Caco-2 (cell line): ENCODE data around the gene PRAMEF5. TPM values are rescaled to one million over a fixed set of nuclear protein-coding genes. Genes with fewer than 3 reads are reported as not detected.
"Not testable (repeated sequence)": the region's sequence is repeated elsewhere in the genome, so short reads cannot be mapped to it uniquely, and the experiment has no call there.

Experiments
- BruUV-seq: library from RNA; stranded (reverse); fragments of 400-500 nt; replicated peaks from 2 replicates; lab custom pipeline; 2021; lab: Mats Ljungman, UMichigan
- CTCF ChIA-PET: fragments of 300-600 bp; sonication (Branson Sonifier 250); formaldehyde crosslinking; loops from one replicate; lab custom pipeline; 2022; ENCODE audit warnings: antibody characterized with exemption; lab: Charles Lee
- POLR2A ChIA-PET: fragments of 300-600 bp; sonication (Branson Sonifier 250); formaldehyde crosslinking; loops from one replicate; lab custom pipeline; 2022; ENCODE audit warnings: antibody characterized with exemption; lab: Charles Lee
- DNase-seq, 2 experiments: peaks; one replicate each; pipeline versions ENCODE4 v3.0.0 to v3.0.0-alpha.2; 2020 to 2022
- H3K27me3 ChIP-seq: replicated peaks from 2 replicates; pipeline ENCODE4 v1.6.0; 2011; ENCODE audit warnings: low read length; ENCODE audit not compliant: control insufficient read depth, insufficient read depth
- H3K36me3 ChIP-seq: 2 replicates; pipeline ENCODE4 v1.5.1; 2011; ENCODE audit warnings: low read length; ENCODE audit not compliant: control insufficient read depth, insufficient read depth
- H3K4me1 ChIP-seq: fragments of 250-450 bp; sonication (Bioruptor Pico); 2 replicates; pipeline ENCODE4 v1.5.1; 2020; ENCODE audit warnings: mild to moderate bottlenecking
- H3K4me3 ChIP-seq: 2 replicates; pipeline ENCODE4 v1.5.1; 2011; ENCODE audit warnings: low read depth, mild to moderate bottlenecking, control low read depth, low read length
- H3K9me3 ChIP-seq: fragments of 250-450 bp; sonication (Bioruptor Pico); 2 replicates; pipeline ENCODE4 v1.5.1; 2020; ENCODE audit warnings: mild to moderate bottlenecking, moderate library complexity
- H3K27ac Mint-ChIP-seq: one replicate; pipeline ENCODE4 v1.8.0; 2022; ENCODE audit warnings: mixed read lengths; ENCODE audit not compliant: unreplicated experiment
- H3K27me3 Mint-ChIP-seq: one replicate; pipeline ENCODE4 v1.8.0; 2022; ENCODE audit warnings: mixed read lengths; ENCODE audit not compliant: insufficient read depth, unreplicated experiment
- H3K36me3 Mint-ChIP-seq: one replicate; pipeline ENCODE4 v1.8.0; 2022; ENCODE audit warnings: mild to moderate bottlenecking, mixed read lengths; ENCODE audit not compliant: insufficient read depth, unreplicated experiment
- H3K4me1 Mint-ChIP-seq: one replicate; pipeline ENCODE4 v1.8.0; 2022; ENCODE audit warnings: low read depth, mixed read lengths; ENCODE audit not compliant: unreplicated experiment
- H3K4me3 Mint-ChIP-seq: one replicate; pipeline ENCODE4 v1.8.0; 2022; ENCODE audit warnings: mild to moderate bottlenecking, moderate library complexity, mixed read lengths; ENCODE audit not compliant: unreplicated experiment
- H3K9me3 Mint-ChIP-seq: one replicate; pipeline ENCODE4 v1.8.0; 2022; ENCODE audit warnings: mixed read lengths; ENCODE audit not compliant: unreplicated experiment
- intact Hi-C: fragments of 100-400 bp; cut with micrococcal nuclease; formaldehyde crosslinking; loops from one replicate; pipeline ENCODE4 v1.10.0; 2022; ENCODE audit not compliant: unreplicated experiment
- total RNA-seq: library from RNA; stranded (reverse); gene quantifications from 2 replicates; pipeline ENCODE4 v1.2.3, GENCODE V29; 2022

Gene PRAMEF5
- total RNA-seq, 1 experiment from 2014 or later = not detected

DNA sequence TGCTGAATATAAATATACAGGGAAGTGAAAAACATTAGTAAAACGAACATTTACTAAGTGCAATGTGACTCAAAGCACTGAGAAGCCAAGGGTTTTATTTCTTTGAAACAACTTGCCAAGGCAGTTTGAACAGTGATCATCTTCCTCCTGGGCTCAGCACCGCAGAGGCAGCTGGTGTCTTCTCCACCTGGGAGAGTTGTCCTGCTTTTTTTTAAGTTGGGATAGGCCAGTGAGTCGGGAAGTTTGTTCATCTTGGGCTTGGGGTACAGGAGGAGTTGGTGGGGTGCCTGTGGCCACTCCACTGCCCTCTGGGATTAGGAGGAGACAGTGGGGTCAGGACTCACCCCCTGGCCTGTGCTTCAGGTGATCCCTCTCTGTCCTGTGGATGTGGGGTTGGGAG, 35.0 kb downstream of the PRAMEF5 start:
- H3K27ac Mint-ChIP-seq, H3K36me3 ChIP-seq, intact Hi-C loops, H3K9me3 ChIP-seq, H3K9me3 Mint-ChIP-seq, H3K4me1 Mint-ChIP-seq, H3K4me3 Mint-ChIP-seq, DNase-seq, CTCF ChIA-PET, BruUV-seq, H3K4me3 ChIP-seq, POLR2A ChIA-PET, H3K36me3 Mint-ChIP-seq, H3K4me1 ChIP-seq, H3K27me3 ChIP-seq, H3K27me3 Mint-ChIP-seq: not testable (repeated sequence)

DNA sequence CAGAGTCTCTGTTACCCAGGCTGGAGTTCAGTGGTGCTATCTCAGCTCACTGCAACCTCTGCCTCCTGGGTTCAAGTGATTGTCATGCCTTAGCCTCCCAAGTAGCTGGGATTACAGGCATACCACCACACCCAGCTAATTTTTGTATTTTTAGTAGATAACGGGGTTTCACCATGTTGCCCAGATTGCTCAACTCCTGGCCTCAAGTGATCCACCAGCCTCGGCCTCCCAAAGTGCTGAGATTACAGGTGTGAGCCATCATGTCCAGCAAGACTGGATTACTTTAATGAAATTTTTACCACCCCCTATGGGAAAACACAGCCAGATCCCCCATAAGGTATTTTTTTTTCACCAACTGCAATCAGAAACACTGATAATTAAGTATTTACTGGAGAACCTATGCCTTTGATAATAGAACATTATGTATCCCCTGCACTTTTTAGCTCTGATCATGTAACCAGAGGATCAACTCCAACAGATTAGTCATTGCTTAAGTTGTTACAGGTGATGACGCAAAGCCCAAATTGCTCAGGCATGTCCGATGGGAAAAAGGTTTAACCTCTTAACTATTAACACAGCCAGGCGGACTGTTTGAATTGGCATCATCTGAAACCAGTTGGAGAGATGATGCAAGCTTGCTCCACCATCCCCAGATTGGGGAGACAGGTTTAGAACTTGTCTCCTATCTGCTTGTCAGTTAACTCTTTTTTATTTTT, 43.4 kb downstream of the PRAMEF5 start:
- H3K36me3 Mint-ChIP-seq, intact Hi-C loops, H3K4me1 Mint-ChIP-seq: not testable (repeated sequence)

DNA sequence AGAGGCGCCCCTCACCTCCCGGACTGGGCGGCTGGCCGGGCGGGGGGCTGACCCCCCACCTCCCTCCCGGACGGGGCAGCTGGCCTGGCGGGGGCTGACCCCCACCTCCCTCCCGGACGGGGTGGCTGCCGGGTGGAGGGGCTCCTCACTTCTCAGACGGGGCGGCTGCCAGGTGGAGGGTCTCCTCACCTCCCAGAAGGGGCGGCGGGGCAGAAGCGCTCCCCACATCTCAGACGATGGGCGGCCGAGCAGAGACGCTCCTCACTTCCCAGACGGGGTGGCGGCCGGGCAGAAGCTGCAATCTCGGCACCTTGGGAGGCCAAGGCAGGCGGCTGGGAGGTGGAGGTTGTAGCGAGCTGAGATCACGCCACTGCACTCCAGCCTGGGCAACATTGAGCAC, 44.7 kb downstream of the PRAMEF5 start:
- H3K4me1 Mint-ChIP-seq, H3K27ac Mint-ChIP-seq, BruUV-seq, CTCF ChIA-PET, H3K9me3 ChIP-seq, H3K4me3 Mint-ChIP-seq, H3K27me3 ChIP-seq, H3K4me1 ChIP-seq, intact Hi-C loops, DNase-seq, H3K9me3 Mint-ChIP-seq, H3K27me3 Mint-ChIP-seq, H3K36me3 Mint-ChIP-seq, H3K4me3 ChIP-seq, H3K36me3 ChIP-seq, POLR2A ChIA-PET: not testable (repeated sequence)

More for the DNA sequence above, 43.4 kb downstream of the PRAMEF5 start:
- H3K27me3 ChIP-seq, H3K9me3 Mint-ChIP-seq, CTCF ChIA-PET, H3K4me3 ChIP-seq, POLR2A ChIA-PET, DNase-seq, H3K27me3 Mint-ChIP-seq, H3K36me3 ChIP-seq, H3K4me1 ChIP-seq, BruUV-seq, H3K27ac Mint-ChIP-seq, H3K9me3 ChIP-seq, H3K4me3 Mint-ChIP-seq: not testable (repeated sequence)

DNA sequence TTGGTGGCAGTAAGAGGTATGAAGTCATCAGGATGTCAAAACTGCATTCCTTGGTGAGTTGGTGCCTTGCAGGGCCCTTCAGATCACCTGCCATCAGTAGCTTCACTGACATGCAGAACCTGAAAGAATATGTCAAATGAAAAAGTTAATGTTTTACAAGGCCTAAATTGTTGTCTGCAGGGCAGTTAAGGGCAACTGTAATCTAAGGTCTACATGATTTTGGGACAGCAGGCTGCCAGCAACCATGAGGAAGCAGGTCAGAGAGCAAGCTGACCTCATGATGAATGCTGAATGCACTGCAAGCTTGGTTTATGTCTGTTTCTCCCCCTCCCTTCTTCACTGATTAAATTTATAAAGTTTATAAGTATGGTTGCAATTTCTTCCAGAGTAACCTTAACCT, 48.2 kb downstream of the PRAMEF5 start:
- H3K27me3 ChIP-seq, H3K9me3 Mint-ChIP-seq, H3K36me3 ChIP-seq, H3K27ac Mint-ChIP-seq, H3K4me3 ChIP-seq, H3K4me3 Mint-ChIP-seq, H3K27me3 Mint-ChIP-seq, POLR2A ChIA-PET, BruUV-seq, H3K9me3 ChIP-seq, H3K36me3 Mint-ChIP-seq, H3K4me1 Mint-ChIP-seq, H3K4me1 ChIP-seq, CTCF ChIA-PET, intact Hi-C loops, DNase-seq: not testable (repeated sequence)

DNA sequence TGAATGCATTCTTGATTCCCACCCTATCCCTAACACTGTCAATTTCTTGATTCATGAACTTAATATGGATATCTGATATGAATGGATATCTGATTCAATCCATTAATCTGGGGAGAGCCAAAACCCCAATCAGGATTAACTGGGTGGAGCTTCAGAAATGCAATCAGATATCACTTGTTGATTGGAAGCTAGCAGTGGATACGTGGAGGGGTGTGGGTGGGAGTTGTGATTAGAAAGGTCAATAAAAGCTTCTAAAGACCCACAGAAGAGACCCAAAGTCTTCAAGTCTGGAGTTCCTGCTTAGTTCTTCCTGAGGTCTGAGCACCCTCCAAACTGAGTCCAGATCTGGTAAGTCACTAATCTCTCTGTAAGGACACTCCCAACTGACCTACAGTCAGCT, 49.2 kb downstream of the PRAMEF5 start, which contains the start of gene PRAMEF33:
TSS of gene PRAMEF33 (plus strand) at position 301 of the 400 bp plus-strand sequence. CDS start 2,416 bp downstream, outside the sequence.
- not testable (repeated sequence) for BruUV-seq, H3K9me3 Mint-ChIP-seq

More for the DNA sequence above, 49.2 kb downstream of the PRAMEF5 start, which contains the start of gene PRAMEF33:
- H3K36me3 ChIP-seq, H3K27ac Mint-ChIP-seq, DNase-seq, H3K27me3 ChIP-seq, H3K4me1 ChIP-seq, intact Hi-C loops, CTCF ChIA-PET, H3K27me3 Mint-ChIP-seq, H3K4me3 Mint-ChIP-seq, H3K9me3 ChIP-seq, H3K4me1 Mint-ChIP-seq, H3K4me3 ChIP-seq, POLR2A ChIA-PET, H3K36me3 Mint-ChIP-seq: not testable (repeated sequence)

Other genes with a start within 250 kb of the PRAMEF5 start
- gene PRAMEF27, start 197.6 kb upstream of the PRAMEF5 start, total RNA-seq = not detected in 2 replicates
- gene HNRNPCL3, start 193.4 kb upstream of the PRAMEF5 start, total RNA-seq = not detected in 2 replicates
- not detected in 2 replicates for gene PRAMEF25, start 183.4 kb upstream of the PRAMEF5 start, total RNA-seq
- gene HNRNPCL2, start 137.3 kb upstream of the PRAMEF5 start, total RNA-seq = not detected in 2 replicates
- gene PRAMEF26, start 98.2 kb upstream of the PRAMEF5 start, total RNA-seq = not detected in 2 replicates
- gene HNRNPCL4, start 88.6 kb upstream of the PRAMEF5 start, total RNA-seq = not detected in 2 replicates
- gene PRAMEF9, start 82.3 kb upstream of the PRAMEF5 start, total RNA-seq = not detected in 2 replicates
- gene PRAMEF13, start 52.8 kb upstream of the PRAMEF5 start, total RNA-seq = not detected in 2 replicates
- not detected in 2 replicates for gene PRAMEF18, start 28.0 kb upstream of the PRAMEF5 start, total RNA-seq
- gene PRAMEF8, start 30.9 kb downstream of the PRAMEF5 start, total RNA-seq = not detected in 2 replicates
- 0.23 and 0.49 TPM in 2 replicates for gene PRAMEF33, start 49.3 kb downstream of the PRAMEF5 start, total RNA-seq
- gene PRAMEF15, start 61.4 kb downstream of the PRAMEF5 start, total RNA-seq = not detected in 2 replicates
- gene PRAMEF14, start 92.9 kb downstream of the PRAMEF5 start, total RNA-seq = not detected in 2 replicates
- not detected in 2 replicates for gene PRAMEF19, start 117.7 kb downstream of the PRAMEF5 start, total RNA-seq
- gene PRAMEF17, start 135.4 kb downstream of the PRAMEF5 start, total RNA-seq = not detected in 2 replicates
- not detected in 2 replicates for gene PRAMEF20, start 156.3 kb downstream of the PRAMEF5 start, total RNA-seq